NCI-H526 (cell line): Measurements from ENCODE around the gene MORF4L2.

ENCODE experiments used
- DNase-seq, 2 experiments: peaks; one replicate each; lab custom pipeline; 2025; lab: John Stamatoyannopoulos, UW

MORF4L2 gene

DNA sequence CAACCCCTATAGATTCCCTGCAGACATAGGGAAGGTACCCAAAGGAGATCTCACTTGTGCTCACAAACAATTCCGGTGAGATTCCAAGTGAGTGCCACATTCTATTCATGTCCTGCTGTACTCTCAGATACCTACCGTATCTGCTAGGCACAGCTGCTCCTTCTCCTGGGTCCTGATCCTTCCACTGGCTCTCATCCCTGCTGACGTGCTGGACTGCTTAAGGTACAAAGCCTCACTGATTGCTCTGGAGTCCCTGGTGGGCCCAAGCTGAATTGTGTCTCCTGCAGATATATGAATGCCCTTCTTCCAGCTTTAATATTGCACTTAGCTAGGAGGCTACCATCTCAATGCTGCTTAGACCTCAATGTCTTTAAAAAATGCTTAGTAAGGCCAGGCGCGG is 55.4 kb downstream of the MORF4L2 start:
- DNase-seq = no peak

DNA sequence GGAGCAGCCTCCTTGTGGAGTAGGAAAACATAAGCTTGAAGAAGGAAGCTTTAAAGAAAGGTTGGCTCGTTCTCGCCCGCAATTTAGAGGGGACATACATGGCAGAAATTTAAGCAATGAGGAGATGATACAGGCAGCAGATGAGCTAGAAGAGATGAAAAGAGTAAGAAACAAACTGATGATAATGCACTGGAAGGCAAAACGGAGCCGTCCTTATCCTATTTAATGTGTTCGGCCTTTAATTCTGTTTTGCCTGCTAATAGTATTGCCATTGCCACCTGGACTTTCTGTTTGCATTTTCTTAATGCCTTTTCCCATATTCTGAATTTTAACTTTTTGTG is 56.4 kb downstream of the MORF4L2 start:
- DNase-seq = no peak

DNA sequence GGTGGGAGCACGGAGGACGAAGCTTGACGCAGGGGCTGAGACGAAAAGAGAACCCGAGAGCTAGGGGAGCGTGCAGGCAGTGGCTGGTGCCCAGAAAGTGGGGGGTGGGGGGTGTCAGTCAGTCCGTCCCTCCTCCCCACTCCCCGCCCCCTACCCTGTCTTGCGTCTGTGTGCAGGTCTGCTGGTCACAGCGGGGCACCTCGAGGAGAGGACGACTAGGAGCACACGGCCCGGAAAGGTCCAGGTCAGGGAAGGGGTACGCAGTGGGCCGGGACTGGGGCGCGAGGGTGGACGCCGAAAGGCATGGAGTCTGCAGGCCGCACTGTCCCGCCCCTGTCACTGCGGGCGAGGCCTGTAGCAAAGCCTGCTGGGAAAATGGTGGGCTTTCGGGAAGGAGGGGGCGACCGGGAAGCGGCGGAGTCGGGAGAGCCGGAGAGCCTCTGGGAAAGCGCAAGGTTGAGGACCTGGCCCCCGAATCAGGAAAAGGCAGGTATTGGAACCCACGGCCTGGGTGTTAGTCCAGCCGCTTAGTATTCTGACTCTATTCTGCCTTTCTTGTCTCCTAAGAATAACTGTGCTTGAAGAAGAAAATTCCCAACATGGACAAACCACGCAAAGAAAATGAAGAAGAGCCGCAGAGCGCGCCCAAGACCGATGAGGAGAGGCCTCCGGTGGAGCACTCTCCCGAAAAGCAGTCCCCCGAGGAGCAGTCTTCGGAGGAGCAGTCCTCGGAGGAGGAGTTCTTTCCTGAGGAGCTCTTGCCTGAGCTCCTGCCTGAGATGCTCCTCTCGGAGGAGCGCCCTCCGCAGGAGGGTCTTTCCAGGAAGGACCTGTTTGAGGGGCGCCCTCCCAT is 57.0 kb downstream of the MORF4L2 start:
- DNase-seq = peak; percentile 35 to 80

DNA sequence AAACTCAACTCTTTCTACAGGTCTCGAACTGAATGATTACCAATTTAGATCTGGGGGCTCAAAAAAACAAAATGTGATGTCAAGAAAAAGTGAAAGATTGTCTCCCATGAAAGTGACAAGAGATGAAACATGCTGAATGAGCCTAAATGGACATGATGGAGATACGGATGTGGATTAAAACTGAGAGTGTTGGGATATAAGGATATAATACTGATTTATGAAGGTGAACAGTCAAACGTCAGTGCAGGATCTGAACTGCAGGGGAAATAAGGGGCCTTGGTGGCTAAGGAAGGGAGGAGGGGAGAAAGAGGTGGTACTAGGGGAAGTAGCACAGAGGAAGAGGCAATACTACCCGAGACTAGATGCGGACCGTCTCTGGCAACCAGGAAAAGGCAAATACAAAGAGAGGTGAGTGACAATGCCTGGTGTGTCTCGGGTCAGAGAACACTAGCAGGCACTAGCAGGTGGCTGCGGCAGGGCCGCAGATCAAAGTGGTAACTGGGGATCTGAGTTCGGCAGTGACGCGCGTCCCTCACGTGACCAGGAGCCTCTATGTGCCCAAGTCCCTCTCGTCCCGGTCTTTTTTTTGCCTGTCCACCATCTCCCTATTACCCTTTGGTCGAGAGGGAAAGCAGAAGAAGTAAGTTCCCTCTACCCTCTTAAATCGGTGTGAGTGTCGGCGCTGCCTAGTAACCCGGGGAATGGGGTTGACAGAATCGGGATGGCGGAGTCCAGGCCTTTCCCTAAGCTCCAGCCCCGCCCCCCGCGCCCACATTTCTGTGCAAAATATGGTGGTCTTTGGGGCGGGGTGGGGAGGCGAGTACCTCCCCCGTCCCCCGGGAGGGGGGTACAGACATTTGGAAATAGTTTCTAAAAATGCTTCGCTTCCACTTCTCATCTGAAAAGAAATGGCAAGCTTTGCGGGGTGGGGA is 57.8 kb downstream of the MORF4L2 start, which contains the start of gene TCEAL1:
TCEAL1 (plus strand) TSS at position 590 of the 932 bp plus-strand sequence. CDS start 942 bp downstream, outside the sequence.
- DNase-seq = peak; percentile 56 to 69

DNA sequence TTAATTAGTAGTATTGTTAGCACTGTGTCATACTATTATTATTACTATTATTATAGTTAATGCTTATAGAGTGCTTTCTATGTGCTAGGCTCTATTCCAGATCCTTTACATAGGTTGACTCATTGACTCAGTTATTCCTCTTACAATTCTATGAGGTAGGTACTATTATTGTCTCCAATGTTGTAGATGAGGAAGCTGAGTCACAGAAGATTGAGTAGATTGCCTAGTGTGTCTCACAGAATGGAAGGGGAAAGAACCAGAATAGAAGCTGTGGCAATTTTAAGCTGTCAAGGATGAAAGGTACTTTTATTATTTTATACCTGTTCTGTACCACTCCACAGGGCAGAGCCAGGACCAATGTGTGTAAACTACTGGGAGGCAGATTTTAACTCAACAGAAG is 59.6 kb downstream of the MORF4L2 start:
- DNase-seq = no peak
